OCI-M2 (cell line): Measurements from ENCODE around the gene CERS6.
"Not testable (repeated sequence)": the region's sequence is repeated elsewhere in the genome, so short reads cannot be mapped to it uniquely, and the experiment has no call there.

ENCODE experiments used
- DNase-seq: peaks from one replicate; lab custom pipeline; 2025; ENCODE audit not compliant: unreplicated experiment; lab: John Stamatoyannopoulos, UW

Gene CERS6

DNA sequence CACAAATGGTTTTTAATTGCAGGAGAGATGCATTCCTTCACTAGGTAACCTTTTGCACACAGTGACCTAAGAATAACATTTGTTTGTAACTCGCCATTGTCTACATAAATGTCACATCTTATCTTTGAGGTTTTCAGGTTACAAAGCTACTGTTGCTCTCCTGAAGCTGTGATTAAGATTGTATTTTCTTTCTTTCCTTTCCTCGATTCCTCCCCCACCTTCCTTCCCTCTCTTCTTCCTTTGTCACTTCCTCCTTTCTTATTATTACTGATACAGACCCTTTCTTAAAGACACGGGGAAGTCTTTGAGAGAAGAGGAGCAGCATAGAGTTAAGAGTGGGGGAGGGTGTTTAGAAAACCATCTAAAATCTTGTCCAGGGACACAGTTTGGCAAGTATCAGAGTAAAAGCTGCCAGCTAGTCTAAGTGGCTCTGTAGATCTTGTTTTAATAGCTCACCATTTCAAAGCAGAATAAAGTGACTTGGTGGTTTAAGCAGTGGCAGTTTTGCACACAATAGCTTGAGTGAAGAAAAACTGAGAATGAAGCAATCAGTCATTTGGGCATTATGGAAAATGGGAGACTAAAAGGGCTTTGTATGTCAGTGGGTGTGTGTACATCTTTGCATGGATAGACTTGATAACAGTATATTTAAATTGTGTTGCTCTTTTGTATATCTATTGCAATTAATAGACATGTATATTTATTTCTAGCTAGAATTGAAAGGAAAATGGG is 10.9 kb downstream of the CERS6 start:
- DNase-seq = no peak

DNA sequence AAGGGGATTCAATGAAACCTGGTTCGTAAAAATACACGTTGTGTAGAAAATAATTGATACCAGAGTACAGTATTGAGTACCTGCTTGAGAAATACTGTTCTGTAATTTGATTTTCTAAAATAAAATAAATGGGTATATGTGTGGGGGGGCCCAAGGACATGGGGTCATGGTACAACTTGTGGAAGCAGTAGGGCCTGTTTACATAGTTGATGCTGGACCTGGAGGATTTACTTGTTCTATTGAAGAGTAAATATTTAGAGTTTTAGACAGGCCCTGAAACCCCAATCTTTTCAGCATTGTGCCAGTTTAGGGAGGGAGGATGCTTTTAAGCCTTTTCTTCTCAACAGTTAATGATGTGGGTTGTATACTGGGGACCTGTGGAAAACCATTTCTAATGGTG is 11.7 kb downstream of the CERS6 start:
- DNase-seq = no peak

- no peak for DNase-seq
These were observed 12.3 kb downstream of the CERS6 start for GRCh38 chr2:168468354-168468753.

DNA sequence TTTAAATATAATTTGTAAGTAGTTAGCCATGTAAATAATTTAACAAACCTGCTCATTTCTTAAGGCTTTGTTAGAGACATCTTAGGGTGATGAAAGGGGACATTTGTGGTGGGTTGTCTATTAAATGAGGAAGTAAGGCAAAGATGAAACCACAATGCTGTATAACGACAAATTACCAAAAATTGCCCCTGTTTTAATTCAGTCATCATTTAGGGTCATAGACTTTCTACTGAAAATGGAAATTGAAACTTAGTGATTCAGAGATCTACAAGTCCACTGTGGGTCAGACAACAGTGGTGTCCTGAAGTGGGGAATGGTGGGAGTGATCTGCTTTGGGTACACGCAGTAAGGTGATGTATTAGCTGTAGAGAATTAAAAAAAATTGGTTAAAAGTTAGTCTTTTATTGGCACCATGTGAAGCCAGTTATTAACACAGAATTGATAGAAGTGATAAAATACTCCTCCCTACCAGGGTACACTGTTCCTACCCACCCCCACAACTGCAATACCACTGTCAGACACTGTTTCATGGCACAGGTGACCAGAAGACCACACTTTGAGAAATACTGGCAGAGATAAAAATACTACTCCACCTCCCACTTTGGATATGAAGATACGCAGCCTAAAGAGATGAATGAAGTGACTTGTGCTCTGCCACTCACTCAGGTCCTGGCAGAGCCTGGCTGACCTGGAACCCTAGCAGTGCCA is 13.4 kb downstream of the CERS6 start:
- no peak for DNase-seq

- no peak for DNase-seq
These were observed 14.5 kb downstream of the CERS6 start for GRCh38 chr2:168470320-168471162.

DNA sequence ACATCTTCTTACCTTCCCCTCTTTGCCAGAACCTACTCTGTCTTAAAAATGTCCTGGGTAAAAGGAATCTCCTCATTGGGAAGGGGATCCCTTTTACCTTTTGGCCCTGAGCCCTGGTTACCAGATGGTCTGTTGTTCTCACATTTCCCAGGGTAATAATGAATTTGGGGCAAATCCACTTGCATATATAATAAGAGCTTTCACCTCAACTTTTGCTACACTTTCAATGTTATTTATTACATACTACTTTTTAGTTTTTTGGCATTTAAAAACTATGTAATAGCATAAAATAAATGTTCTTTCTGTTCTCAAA is 15.0 kb downstream of the CERS6 start:
- DNase-seq = no peak

GRCh38 chr2:168475636-168476035 is 19.6 kb downstream of the CERS6 start:
- DNase-seq = no peak

- DNase-seq = no peak
These were observed 22.1 kb downstream of the CERS6 start for GRCh38 chr2:168478206-168478605.

- no peak for DNase-seq
These were observed 24.3 kb downstream of the CERS6 start for GRCh38 chr2:168480356-168480755.

DNA sequence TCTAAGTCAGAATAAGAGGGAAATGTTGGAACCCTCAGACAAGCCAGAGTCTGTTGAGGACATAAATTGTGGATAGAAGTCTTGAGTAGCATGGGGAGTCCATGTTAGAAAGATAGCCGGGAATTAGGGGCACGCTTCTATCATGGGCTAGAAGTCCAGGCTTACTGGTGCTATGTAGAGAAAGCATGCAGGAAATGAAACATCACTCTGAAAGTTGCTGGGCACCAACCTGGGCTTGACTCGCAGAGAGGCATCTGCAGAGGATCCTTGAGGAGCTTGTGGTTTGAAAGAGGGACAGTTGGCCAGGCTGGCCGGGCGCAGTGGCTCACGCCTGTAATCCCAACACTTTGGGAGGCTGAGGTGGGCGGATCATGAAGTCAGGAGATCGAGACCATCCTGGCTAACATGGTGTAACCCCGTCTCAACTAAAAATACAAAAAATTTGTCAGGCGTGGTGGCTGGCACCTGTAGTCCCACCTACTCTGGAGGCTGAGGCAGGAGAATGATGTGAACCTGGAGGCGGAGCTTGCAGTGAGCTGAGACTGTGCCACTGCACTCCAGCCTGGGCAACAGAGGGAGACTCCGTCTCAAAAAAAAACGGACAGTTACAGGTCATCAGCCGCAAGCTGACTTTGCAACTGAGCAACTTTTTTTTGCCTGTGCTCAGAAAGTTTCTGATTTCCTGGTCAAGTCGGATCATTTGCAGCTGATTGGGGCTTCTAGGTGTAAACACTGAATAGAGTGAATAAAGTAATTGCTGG is 24.9 kb downstream of the CERS6 start:
- DNase-seq = no peak

GRCh38 chr2:168482269-168482668 is 26.2 kb downstream of the CERS6 start:
- no peak for DNase-seq

DNA sequence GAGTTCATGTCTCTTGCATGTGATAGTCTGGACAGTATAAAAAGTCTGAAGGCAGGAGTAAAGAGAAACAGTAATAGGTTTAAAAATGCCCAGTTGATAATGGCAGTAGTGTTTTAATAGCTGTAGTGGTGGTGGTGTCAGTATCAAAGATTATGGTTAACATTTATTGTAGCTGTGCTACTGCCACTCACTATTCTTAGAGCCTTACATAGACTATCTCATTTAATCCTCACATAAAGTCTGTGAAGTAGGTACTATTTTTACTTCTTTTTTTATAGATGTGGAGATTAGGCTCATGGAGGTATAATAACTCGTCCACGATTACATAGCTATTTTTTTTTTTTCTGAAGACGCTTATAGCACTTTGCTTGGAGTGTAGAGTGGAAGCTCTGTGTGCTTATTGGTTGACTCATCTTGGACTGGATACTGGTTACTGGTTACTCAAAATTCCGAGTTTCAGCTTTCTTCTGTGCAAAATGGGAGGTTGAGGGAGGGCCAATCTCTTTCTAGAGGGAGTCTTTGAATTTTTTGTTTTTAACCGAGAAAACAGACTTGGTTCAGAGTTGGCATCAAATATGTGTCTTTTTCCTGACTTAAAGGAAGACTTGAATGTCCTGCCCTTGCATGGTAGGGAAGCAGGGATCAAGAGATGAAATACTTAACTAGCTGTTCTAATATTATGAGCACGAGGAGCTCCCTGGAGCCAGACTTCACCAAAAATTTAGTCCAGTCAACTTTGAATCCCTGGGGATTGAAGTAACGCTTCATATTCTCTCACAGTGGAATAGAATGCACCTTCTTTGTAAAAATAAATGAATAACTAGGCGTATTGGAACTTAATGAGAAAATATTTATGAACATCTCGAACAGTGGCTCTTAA is 27.1 kb downstream of the CERS6 start:
- DNase-seq = no peak

DNA sequence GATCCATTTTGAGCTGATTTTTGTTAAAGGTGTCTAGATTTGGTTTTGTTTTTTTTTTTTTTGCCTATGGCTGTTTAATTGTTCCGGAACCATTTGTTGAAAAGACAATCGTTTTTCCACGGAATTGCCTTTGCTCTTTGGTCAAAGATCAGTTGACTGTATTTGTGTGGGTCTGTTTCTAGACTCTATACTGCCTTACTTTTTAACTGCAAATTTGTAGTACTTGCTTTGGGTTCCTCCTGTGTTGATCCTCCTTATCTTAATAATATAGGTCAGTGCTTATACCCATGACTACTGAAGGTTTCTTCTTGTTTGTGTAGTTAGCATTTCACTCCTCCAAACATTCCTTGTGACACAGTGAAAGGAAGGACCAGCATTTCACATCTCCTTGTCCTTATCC is 30.4 kb downstream of the CERS6 start:
- DNase-seq = no peak

DNA sequence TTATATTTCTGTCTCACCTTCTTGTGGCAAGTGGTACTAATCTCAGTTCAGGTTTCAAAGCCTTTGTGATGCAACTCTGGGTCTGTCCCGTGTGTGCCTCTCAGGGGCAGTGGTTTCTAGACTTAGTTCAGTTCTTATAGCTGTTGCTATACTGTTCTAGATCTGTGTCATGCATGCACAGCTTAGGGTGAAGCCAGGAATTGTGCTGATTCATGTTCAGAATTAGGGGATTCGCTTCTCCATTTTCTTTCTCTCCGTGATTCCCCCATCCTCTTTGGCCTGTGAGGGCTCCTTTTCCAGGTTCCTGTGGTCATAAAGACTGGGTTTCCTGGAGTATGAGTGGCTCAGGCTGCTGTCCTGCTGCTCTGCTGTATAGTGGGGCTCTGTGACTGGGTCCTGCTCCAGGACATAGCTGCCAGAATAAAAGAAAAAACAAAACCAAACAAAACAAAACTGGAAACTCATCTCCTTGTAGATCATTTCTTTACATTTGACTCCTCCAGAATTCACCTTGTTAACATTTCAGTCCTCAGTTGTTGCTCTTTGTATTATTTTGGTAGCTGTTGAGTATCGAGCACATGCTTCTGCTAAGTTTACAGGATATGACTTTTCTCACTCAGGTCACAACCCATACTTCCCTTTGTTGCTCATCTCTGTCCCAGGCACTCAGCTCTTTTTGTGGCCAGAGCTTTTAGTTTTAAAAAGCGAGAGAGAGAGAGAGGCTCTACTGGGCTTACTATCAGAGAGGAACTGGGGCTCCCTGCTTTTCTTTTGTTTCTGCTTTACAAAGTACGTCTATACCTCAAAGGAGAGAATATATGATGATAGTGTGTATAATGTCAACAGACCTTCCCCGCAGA is 34.2 kb downstream of the CERS6 start:
- no peak for DNase-seq

- DNase-seq = no peak
These were observed 35.0 kb downstream of the CERS6 start for GRCh38 chr2:168490946-168491605.

GRCh38 chr2:168491728-168492127 is 35.7 kb downstream of the CERS6 start:
- DNase-seq = not testable (repeated sequence)

DNA sequence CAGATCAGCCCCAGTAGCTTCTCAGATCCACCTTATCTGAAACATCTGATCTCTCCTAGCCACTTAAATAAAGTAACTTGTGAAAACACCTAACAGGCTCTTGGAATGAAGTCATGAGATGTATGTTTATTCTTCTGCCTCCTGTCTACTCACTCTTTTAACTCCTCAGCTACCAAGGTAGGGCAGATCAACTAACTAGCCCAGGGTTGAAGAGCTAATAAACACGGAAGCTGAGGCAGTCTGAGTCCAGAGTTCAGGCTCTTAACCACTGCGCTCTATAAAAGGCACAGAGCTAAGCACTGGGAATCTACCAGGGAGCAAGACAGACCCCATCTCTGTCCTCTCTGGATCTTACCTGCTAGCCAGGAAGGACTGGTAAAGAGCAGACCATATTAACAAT is 37.1 kb downstream of the CERS6 start:
- DNase-seq = not testable (repeated sequence)

DNA sequence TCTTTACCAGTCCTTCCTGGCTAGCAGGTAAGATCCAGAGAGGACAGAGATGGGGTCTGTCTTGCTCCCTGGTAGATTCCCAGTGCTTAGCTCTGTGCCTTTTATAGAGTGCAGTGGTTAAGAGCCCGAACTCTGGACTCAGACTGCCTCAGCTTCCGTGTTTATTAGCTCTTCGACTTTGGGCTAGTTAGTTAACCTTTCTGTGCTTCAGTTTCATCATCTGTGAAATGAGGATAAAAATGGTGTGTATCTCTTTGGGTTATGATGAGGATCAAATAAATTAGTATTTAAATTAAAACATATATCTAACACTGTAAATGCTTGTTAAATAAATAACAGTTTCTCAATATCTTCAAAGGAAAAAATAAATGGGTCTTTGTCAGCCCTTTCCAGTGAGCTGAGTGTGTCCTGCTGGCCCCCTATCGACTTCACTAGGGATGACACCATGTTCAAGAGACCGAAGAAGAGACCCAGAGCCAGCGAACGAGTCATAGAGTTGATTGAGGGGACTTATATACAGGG is 38.2 kb downstream of the CERS6 start:
- DNase-seq = no peak

DNA sequence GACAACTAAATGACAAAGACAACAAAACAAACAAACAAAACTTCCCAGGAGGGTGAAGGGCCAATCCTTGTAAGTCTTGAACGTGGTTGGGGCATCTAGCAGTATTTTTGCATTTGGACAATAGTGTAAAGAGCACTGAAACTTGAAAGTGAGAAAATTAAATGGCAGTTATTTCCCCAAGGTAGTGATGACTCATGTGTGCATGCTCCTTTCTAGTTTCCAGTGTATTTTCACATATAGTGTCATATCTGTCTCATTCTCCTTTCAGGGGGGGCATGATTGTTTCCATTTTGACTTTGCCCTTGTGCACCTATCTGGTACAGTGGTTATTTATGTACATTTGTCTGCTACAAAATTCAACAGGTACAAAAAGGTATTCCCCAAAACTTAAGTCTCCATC is 39.5 kb downstream of the CERS6 start:
- DNase-seq = no peak
